CD4-positive, alpha-beta T cell treated with Interleukin-6 for 4 hours (primary cell): ENCODE data around the gene FXYD5.
"Not testable (repeated sequence)": the region's sequence is repeated elsewhere in the genome, so short reads cannot be mapped to it uniquely, and the experiment has no call there.

Experiments used
- DNase-seq: peaks from one replicate; pipeline ENCODE4 v3.0.0-alpha.2; 2020; ENCODE audit warnings: mixed read lengths

The FXYD5 gene

DNA sequence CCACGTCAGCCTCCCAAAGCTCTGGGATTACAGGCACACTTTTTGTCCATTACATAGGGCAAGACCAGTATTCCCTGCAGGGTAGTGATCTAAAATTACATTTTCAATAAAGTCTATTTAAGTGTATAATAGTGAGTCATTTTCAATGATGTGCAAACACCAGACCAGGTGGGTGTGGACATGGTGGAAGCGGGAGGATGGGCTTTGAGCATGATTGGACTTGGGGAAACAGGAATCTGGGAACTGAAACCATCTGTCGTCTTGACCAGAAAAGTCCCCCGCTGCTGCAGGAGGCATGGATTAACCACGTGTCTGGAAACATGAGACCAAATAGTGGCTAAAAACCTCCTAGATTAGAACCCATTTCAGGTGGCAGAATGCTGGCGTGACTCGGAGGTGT lies 34.0 kb upstream of the FXYD5 start:
- DNase-seq: no peak

- no peak for DNase-seq
Measured at GRCh38 chr19:35120898-35121297, 33.6 kb upstream of the FXYD5 start.

DNA sequence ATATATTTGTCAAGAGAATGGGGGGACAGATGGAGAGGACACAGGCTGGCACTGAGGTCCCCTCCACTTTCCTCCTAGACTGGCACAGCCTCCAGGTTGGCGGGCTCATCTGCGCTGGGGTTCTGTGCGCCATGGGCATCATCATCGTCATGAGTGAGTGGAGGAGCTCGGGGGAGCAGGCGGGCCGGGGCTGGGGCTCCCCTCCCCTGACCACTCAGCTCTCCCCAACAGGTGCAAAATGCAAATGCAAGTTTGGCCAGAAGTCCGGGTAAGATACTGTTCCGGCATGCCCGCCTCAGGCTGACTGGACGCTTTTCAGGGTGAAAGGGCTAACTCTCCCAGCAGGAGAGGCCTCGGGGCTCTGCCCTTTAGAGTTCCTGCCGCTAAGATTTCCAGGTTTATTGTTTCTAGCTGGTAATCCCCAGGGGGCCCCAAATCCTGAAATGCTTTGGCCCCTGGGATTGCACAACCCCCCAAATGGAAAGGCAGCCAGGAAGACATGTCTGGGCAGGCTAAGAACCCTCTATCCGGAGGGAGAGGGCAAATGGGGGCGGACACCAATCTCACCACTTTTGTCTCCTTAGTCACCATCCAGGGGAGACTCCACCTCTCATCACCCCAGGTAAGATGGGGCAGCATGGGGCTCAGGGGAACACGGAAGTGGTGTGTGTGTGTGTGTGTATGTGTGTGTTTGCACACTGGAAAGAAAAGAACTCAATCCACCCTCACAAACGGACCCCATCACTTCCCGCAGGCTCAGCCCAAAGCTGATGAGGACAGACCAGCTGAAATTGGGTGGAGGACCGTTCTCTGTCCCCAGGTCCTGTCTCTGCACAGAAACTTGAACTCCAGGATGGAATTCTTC lies 31.6 kb upstream of the FXYD5 start:
- DNase-seq: no peak

DNA sequence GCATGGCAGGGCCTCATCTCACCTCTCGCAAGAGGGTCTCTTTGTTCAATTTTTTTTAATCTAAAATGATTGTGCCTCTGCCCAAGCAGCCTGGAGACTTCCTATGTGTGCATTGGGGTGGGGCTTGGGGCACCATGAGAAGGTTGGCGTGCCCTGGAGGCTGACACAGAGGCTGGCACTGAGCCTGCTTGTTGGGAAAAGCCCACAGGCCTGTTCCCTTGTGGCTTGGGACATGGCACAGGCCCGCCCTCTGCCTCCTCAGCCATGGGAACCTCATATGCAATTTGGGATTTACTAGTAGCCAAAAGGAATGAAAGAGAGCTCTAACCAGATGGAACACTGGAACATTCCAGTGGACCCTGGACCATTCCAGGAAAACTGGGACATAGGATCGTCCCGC lies 31.0 kb upstream of the FXYD5 start:
- no peak for DNase-seq

- peak; percentile 90 for DNase-seq
Measured at GRCh38 chr19:35124098-35125060, 30.2 kb upstream of the FXYD5 start.

DNA sequence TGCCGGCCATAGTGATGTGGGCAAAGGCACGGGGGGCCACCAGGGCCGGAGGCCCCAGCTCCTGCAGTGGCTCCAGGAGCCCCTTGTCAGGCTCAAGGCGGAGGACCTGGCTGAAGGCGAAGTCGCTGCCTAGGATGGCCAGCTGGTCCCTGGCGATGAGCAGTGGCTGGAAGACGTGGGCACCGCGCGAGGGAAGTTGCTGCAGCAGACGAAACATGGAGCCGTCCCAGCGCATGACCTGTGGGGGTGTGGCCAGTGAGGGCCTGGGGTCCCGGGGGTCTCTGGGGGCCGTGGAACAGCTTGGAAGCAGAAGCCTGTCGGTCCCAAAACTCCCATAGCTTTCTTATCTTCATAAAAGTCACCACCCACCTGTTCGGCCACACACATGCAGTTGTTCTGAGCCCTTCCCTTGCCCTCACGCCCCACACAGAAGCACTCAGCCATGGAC lies 29.2 kb upstream of the FXYD5 start:
- no peak for DNase-seq

DNA sequence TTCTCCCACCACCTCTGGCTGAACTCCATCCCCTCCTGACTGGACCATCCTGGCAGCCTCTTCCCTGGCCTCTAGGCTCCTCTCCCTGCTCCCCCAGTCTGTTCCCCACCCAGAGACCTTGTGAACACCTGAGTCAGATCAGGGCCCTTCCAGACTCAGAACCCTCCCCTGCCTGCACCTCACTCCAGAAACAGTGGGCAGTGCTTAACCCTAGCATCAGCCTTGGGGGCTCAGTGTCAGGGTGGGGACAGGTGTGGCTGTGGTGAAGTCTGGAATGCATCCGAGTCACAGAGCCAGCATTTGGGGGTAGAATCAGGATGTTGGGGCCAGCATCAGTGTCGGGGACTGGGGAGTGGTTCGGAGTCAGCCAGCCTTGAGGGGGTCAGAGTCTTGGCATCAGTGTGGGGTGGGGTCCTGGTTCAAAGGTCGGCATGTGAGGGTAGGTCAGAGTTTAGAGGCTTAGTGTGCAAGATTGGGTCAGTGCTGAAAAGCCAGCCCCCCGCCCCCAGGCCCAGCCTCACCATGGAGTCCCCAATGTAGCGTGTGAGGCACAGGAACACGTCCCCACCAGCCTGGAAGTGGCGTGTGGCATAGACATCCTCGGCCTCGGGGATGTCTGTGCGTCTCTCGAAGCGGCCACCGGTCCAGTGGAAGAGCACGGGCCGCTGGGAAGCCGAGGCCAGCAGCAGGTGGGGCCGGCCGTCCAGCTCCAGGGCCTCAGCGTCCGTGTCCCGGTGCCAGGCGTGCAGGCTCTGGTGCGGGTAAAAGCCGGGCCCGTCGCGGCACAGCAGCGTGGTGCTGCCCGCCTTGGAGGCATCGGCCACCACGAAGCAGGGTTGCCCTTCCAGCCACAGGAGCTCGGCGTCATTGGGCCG lies 28.5 kb upstream of the FXYD5 start:
- DNase-seq: no peak

DNA sequence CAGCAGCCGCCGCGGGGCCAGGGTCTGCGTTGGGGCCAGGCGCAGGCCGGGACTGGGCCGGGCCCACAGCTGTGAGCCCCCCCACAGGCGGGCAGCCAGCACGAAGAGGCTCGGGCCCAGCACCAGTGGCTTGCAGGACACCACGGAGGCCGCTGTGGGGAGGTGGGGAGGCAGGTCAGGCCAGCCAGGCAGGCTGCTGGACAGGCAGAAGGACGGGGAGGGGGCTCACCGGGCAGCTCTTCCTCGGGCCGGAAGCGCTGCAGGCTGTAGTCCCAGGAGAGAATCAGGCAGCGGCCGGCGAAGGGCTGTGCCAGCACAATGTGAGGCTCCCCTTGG lies 27.9 kb upstream of the FXYD5 start:
- DNase-seq: no peak

- no peak for DNase-seq
Measured at GRCh38 chr19:35127871-35128270, 26.7 kb upstream of the FXYD5 start.

DNA sequence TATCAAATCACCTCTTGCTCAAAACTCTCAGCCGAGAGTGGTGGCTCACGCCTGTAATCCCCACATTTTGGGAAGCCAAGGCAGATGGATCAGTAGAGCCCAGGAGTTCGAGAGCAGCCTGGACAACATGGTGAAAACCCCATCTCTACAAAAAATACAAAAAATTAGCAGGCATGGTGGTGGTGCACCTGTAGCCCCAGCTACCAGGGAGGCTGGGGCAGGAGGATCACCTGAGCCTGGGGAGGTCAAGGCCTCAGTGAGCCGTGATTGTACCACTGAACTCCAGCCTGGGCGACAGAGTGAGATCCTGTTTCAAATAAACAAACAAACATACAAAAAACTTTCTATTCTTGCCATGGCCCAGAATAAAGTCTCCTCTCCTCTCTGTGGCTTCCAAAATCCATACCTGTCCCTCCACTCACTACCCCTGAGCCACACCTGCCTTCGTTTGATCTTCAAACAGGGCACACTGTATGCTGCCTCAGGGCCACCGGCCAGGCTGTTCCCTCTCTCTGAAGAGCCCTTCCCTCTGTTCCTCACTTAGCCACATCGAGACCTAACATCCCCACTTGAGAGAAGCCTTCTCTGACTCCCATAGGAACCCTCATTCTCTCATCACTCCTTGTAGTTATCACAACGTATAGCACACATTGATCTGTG lies 26.0 kb upstream of the FXYD5 start:
- DNase-seq: no peak

GRCh38 chr19:35129724-35130274 lies 24.7 kb upstream of the FXYD5 start:
- DNase-seq: not testable (repeated sequence)

GRCh38 chr19:35130761-35131720 lies 23.5 kb upstream of the FXYD5 start:
- DNase-seq: no peak

GRCh38 chr19:35132254-35132653 lies 22.3 kb upstream of the FXYD5 start:
- DNase-seq: no peak

GRCh38 chr19:35133826-35134225 lies 20.7 kb upstream of the FXYD5 start:
- DNase-seq: no peak

DNA sequence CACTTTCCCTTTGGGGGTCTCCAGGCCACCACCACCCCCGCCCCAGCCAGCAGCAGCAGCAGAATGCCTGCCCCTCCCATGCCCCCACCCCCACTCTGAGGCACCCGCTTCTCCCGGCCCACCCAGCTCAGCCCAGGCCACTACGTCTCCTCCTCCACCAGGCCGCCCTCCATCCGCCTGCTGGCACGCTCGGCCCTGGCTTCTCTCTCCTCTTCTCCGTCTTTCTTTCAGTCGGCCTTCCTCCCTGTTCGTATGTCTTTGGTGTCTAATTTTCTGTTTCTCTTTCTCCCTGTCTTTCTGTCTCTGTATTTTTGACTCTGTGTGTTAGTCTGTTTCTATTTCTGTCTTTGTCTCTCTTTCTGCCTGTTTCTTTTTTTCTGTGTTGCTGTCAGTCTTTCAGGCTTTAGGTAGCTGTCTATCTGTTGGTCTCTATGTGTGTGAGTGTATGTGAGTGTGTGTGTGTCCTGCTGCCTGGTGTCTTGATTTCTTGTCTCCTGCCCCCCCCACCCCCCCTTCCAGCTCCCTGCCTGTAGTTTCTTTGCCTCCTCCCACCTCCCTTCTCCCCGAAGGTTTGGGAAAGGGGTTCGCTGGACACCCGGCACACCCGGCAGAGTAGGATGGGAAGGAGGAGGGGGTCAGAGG lies 19.8 kb upstream of the FXYD5 start, which contains the start of gene LGI4:
LGI4 (minus strand) TSS at position 459 of the 642 bp plus-strand sequence; CDS start at position 80, 379 bp downstream.
- no peak for DNase-seq

- peak; percentile 66 for DNase-seq
Measured at GRCh38 chr19:35135389-35135909, 19.1 kb upstream of the FXYD5 start.

DNA sequence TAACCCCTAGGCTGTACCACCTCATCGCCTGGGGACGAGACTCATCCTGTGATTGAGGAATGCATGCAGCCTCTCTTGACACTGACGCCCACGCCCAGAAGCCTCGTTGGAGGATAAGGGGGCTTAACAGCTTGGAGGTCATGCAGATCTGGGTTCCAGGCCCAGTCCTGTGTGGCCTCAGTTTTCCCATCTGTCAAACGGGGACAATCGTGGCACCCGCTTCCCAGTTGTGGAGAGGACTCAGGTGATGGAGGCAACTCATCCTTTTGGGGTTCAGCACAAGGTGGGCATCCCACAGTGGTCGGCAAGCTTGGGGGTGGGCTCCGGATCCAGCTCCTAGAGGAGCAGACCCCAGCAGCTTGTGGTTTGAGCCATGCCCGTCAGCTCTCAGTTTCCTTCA lies 18.3 kb upstream of the FXYD5 start:
- DNase-seq: no peak

GRCh38 chr19:35136977-35137702 lies 17.4 kb upstream of the FXYD5 start:
- DNase-seq: no peak

DNA sequence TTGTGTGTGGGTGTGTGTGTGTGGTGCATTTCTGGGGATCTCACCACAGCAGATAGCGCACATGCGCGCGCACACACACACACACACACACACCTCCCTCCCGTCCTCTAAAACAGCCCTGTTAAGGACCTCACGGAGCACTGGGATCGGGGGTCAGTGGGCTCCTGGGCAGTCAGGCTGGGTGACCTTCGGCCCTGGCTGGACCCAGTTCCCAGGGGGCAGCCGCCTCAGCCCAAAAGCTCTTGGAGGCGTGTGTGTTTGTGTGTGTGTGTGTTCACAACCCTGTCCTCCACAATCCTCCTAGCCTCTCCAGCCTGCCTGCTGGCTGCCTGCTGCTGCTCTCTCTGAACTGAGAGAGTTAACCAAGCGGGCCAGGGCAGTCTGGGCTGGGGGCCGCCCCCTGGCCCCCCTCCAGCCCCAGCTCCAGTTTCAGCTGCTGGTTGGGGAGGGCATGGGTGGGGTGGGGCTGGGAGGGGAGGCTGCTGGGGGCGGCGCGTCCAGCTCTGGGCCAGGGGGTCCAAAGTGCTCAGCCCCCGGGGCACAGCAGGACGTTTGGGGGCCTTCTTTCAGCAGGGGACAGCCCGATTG lies 16.1 kb upstream of the FXYD5 start, which contains the start of gene FXYD1:
FXYD1 (plus strand) TSS at position 520 of the 588 bp plus-strand sequence. CDS start 1,256 bp downstream, outside the sequence.
- DNase-seq: no peak
